HG02623 (cell line): ENCODE measurements around the gene DNAJC16.
"Not testable (repeated sequence)": the region's sequence is repeated elsewhere in the genome, so short reads cannot be mapped to it uniquely, and the experiment has no call there.

Source experiments
- ATAC-seq: cut with Tn5 transposase; IDR thresholded peaks from one replicate; pipeline ENCODE4 v1.9.1; 2021; ENCODE audit warnings: moderate library complexity; ENCODE audit not compliant: unreplicated experiment

DNAJC16 gene

DNA sequence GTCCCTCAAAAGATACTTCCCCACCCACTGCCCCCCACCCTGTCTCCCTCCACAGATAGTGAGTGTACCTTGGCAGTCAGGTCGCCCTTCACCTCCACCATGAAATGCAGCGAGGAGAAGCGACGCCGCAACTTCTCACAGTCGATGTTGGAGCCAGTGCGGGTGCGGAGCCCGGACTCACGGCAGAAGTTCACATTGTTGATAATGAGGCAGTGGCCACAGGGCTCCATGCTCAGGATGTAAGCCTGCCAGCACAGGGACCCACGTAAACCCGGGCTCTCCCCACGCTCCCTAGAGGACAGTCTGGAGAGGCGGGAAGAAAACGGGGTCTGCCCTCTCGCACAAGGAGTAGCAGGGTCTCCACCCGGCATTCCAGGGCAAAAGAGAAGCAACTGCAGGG lies 19.8 kb upstream of the DNAJC16 start:
- ATAC-seq = no peak

DNA sequence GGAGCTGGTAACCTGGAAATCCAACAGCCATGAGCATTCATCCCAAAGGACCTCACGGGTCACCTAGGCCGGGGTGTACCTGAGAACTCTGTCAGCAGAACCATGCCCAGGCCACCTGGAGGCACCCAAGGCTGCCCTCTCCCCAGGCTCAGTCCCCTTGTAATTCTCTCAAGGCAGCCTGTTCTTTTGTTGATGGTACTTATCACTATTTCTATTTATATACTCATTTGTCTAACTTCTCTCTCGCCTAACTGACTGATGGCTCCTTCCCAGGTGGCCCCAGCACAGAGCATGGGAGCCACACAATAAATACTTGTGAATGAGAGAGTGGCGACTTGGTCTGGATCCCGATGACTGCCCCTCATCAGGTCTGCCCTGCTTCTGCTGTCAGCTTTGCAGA lies 19.4 kb upstream of the DNAJC16 start:
- ATAC-seq = no peak

DNA sequence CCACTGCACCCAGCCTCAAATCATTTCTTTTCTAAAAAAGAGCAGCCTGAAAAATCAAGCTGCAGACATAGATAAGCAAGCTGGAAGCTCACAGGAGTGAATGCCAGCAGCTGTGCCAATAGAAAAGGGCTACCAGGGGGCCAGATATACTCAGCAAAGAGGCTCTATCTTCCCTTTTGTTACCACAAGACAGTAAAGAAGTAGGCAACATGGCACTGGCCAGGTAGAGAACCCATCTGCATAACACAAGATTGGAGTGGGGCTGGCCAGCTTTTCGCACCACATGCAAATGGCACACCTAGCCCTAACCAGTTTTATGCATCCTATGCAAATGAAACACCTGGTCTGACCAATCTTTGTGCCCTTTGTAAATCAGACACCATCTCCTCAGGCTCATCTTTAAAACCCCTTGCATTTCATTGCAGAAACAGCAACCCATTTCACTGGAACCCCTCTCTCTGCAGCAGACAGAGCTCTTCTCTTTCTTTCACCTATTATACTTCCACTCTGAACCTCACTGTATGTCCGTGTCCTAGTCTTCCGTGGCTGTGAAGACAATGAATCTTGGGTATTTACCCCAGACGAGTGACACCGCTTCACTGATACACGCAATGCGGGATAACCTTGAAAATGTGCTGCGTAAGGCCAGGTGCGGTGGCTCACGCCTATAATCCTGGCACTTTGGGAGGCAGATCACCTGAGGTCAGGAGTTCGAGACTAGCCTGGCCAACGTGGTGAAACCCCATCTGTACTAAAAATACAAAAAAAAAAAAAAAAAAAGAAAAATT lies 17.8 kb upstream of the DNAJC16 start:
- ATAC-seq = no peak

DNA sequence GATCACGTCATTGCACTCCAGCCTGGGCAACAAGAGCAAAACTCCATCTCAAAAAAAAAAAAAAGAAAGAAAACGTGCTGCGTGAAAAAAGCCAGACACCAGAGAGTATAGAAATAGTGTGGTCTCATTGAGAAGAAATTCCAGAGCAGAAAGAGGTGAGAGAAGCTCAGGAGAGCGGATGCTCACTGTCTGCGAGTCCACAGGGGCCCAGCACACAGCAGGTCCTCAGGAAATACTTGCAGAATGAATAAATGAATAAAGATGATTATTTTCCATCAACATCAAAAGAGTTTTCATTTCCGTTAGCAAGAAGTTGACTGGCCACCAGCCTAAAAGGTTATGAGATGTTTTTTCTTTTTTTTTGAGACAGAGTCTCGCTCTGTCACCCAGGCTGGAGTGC lies 17.1 kb upstream of the DNAJC16 start:
- no peak for ATAC-seq

DNA sequence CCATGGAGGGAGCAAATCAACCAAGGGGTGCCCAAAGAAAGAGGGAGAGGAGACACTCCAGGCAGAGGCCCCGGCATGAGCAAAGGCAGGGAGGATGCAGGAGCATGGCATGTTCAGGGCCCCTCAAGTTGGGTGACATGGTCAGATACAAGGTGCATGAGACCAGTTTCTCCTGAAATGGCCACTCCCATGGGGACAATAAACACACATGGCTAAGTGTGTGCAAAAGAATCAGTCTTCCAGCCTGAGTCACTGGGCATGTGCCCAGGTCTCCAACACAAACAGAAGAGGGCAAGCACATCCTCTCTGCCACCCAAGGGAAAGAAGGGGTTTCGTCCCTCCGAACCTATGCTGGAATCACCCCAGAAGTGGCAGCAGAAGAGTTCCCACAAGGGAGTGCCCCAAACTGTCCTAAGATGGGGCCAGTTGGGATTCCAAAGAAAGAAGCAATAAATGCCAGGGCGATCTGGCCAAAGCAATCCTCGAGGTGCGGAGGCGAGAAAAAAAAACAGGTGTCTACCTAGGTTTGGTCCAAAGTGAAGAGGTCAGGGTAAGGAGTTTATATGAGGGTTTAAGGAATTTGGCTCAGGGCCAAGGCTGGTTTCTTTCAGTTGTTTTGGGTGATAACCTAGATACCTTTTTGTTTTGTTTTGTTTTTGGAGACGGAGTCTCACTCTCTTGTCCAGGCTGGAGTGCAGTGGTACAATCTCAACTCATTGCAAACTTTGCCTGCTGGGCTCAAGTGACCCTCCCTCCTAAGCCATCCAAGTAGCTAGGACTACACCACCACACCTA lies 15.8 kb upstream of the DNAJC16 start:
- no peak for ATAC-seq

DNA sequence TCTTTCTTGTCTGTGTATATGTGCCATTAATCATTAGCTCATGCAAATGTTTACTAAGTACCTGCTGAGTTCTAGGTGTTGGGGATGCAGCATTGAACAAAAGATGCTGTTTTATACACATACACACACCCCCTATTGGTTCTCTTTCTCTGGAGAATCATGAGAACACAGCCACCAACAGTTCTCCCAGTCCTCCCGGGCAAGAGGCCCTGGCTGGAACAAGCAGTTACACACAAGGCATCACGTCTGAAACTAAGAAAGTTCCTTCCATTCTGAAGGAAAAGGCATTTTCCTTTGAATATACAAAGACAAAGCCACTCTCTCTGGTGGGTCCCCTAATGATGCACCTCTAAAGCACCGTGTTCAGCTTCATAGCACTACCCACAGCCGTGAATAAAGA lies 13.5 kb upstream of the DNAJC16 start:
- no peak for ATAC-seq

DNA sequence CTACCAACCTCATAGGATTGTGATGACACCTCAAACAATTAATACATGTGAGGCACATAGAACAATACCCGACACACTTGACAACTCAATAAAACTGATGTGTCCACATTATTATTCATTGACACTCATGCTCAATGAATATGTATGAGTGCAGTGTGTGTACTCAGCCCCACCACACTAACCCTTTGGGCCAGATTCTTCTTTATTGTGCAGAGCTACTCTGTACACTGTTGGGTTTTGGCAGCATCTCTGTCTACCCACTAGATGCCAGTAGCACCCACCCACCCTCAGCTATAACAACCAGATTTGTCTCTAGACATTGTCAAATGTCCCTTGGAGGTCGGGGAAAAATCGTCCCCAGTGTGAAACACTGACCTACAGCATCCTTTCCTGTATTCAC lies 12.7 kb upstream of the DNAJC16 start:
- ATAC-seq = no peak

DNA sequence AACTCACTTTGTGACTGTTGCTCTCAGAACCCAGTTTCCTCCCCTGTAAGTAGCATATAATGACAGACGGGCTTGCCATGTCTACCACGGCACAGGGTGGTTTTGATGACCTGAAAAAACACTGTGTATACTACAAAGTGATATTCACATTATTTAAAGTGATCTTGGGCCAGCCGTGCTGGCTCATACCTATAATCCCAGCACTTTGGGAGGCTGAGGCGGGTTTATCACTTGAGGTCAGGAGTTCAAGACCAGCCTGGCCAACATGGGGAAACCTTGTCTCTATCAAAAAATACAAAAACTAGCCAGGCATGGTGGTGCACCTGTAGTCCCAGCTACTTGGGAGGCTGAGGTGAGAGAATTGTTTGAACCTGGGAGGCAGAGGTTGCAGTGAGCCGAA lies 12.1 kb upstream of the DNAJC16 start:
- ATAC-seq = not testable (repeated sequence)

DNA sequence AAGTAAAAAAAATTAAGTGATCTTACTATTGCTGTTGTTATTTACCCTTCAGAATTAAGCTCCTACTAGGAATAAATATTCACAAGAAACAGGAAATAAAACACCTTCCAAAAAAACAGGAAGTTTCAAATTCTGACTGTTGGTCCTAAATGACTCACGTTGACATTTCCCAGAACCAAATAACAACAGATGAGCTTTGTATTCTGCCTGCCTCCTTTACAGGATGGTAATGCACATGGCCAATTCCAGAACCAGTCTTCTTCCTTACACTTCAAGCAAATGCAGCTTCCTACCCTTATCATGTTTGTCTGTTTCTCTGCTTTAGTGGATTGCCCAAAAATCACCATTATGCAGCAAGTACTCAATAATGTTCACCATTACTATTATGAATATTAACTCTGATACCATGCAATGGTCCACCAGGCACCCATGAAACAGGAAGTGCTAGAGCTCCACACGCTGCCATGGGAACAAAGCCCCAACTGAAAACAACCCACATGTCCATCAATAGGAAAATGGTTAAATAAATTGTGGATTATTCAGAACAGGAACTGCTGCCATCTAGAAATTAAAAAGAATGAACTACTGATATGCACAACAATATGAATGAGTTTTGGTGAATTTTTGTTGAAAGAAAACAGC lies 11.5 kb upstream of the DNAJC16 start:
- ATAC-seq = no peak

DNA sequence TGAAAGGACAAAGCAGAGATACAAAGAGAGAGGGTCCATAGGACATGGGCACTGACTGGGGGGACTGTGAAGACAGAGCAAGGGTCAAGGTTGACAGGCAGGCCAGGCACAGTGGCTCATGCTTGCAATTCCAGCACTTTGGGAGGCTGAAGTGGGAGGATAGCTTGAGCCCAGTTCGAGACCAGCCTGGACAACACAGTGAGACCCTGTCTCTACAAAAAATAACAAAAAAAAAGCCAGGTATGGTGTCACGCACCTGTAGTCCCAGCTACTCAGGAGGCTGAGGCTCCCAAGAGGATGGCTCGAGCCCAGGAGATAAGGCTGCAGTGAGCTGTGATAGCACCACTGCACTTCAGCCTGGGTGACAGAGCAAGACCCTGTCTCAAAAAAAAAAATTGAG lies 7.0 kb upstream of the DNAJC16 start:
- no peak for ATAC-seq

DNA sequence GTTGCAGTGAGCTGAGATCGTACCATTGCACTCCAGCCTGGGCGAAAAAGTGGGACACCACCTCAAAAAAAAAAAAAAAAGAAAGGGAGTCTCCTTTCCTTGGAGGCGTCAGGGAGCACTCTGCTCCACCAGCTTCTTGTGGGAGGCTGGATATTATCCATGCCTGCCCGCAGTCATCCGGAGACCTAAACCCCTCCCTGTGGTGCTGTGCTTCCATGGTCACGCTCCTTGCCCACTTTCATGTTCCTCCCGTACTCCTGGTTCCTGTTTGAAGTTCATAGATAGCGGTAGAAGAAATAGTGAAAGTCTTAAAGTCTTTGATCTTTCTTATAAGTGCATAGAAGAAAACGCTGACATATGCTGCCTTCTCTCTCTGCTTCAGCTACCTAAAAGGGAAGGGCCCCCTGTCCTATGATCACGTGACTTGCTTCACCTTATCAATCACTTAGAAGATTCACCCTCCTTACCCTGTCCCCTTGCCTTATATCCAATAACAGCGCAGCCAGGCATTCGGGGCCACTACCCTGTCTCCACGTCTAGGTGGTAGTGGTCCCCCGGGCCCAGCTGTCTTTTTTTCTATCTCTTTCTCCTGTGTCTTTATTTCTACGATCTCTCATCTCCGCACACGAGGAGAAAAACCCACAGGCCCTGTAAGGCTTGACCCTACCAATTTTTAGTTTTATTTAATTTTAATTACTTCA lies 5.3 kb upstream of the DNAJC16 start:
- not testable (repeated sequence) for ATAC-seq

DNA sequence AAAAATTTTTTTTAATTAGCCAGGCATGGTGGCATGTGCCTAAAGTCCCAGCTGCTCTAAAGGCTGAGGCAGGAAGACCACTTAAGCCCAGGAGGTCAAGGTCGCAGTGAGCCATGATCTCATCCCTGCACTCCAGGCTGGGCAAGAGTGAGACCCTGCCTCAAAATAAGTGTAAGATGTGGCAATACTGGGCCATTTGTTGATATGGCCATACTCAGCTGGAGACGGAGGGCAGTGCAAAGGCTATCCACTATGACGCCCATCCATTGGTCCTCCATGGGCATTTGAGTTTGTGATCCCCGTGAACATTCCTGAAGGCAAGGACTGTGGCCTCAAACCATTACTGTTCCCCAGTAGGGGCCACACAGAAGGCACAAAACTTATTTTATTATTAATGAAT lies 4.1 kb upstream of the DNAJC16 start:
- no peak for ATAC-seq

DNA sequence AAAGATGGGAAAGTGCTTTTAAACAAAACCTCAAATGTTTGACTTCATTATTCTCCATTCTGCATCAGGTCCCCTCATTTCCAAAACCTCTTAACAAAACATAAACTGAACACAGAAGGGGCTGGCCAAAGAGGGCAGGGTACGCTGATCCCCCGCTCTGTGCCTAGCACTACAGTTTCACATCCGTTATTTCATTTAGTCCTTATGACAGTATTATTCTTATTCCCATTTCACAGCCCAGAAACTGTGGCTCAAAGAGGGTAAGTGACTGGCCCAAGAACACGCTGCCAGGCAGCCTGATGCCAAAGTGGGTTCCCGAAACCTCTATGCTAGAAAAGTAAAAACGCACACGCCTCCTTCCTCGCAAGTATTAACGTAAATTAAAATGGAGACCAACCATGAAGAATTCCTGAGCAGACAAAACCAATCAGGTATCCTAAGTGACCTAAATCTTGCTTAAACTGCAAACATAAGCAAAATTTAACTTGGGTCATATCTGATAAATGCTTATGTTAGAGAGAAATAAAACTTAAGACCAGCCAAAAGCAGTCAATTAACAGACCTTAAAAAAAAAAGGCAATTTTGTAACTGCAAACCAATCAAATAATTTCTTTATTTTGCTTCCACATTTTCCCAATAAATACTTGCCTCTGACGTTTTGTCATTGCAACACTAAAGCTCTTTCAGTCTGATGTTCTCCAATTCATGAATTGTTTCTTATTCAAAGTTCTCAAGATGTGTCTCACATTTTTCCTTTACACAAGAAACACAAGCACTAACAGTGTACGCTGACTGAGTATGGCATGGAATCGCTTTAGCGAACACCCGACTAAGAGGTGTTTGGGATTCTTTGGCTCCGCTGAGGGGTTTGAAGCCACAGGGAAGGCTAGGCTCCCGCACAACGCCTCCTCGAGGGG lies 3.3 kb upstream of the DNAJC16 start:
- no peak for ATAC-seq

DNA sequence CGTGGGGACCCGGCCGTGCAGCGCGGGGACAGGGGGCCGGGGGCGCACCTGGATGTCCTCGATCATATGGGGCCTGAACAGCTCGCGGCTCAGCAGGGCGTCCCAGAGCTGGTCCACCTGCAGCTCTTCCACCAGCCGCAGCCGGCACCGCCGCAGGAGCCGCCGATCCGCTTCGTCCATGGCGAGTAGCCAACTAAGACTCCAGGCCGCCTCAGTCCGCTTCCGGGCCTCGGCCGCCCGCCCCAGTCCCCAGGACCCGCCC lies 2.7 kb upstream of the DNAJC16 start, which contains the start of gene CASP9:
CASP9 (minus strand) TSS at position 195 of the 262 bp plus-strand sequence; CDS start at position 180, 15 bp downstream.
- peak; percentile 4 for ATAC-seq

DNA sequence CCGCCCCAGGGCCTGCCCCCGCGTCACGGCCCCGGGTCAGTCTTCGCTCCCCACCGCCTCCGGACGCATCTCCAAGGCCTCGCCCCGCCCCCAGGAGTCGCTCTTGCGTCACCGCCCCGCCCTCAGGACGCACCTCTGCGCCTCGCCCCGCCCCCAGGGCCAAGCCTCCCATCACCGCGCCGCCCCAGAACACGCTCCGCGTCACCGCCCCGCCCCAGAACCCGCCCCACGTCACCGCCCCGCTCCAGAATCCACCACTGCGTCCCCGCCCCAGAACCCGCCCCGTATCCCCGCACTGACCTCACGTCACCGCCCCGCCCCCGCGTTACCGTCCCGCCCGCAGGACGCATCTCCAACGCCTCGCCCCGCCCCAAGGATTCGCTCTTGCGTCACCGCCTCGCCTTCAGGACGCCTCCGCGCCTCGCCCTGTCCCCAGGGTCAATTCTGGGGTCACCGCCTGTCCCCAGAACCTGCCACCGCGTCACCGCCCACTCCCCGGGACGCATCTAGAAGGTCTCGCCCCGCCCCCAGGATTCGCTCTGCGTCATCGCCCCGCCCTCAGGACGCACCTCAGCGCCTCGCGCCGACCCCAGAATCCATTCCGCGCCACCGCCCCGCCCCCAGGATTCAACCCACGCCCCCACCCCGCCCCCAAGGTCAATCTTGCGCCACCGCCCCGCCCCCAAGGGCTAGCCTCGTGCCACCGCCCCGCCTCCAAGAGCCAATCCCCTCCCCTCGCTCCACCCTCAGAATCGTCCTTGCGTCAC lies 2.2 kb upstream of the DNAJC16 start:
- ATAC-seq = peak; percentile 37

DNA sequence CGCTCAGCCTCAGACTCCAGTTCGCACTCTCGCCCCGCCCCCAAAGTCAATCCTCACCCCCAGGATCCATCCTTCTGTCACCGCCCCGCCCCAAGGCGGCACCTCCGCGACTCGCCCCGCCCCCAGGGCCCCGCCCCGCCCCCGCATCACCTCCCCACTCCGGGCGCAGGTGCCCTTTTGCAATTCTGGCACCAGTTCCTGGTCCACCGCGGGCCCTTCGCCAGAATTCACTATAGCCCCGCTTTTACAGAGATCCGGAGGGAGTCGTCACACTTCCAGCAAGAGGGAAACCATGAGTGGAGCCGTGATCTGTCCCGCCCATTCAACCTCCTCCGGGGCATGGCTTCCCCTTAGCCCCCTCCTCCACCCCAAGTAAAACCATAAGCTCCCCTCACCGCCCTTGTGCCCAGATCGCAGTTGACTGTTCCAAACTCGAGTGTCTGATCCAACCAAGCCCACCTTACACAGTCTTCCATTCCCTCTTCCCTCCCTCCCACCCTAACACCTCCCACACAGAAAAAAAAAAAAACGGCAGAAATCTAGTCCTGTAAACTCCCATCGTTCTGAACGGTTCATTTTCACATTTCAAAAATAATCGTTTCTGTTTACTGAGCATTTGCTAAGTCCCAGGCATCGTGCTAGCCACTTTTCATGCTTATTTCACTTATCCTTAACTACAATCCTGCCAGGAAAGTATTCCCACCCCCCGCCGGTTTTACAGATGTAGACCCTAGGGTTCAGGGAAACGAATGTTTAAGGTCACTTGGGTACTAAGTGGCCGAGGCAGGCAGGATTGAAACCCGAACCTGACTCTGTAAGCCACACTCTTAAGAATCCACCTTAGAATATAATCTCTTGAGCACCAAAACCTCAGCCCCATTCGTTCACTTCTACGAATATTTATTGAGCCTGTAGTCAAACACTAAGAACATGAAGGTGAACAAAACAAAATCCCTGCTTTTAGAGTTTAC lies 1.3 kb upstream of the DNAJC16 start:
- peak; percentile 22 for ATAC-seq

DNA sequence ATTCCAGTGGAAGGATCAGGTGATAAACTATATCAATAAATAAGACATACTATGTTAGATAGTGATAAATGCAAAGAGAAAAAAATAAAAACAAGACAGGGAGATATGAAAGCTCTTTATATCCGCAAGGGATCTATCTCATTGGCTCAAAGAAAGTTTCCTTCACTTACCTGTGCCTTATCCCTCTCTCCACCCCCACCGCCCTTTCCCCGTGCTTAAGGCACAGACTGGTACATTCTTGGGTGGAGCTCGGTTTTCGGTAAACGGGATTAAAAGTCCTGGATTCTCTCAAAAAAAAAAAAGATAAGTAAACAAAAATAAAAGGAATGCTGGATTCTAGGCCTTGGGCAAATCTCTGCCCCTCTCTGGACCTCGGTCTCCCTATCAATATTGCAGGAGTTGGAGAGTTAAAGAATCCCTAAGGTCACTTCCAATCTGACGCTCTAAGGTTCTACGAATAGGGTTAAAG lies 593 bp upstream of the DNAJC16 start:
- ATAC-seq = no peak

DNA sequence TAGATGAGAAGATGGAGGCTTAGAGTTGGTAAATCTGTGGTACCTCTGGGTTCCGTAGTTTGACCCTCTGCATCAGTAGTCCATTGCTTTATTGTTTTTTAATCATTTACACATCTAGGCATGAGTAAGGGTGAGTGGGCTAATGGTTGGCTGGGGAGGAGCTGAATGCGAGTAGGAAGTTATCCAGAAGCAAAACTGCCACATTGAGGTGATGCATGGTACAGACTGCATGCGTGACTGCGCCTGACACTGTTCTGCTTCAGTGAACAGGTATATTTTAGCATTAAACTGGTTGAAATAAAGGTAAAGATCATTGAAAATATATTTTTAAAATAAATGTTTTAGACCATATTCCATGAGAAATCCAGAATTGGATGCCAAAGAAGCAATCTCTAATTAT lies 4.4 kb downstream of the DNAJC16 start:
- no peak for ATAC-seq
